ENCODE data around the gene FABP6.
"Not testable (repeated sequence)": the region's sequence is repeated elsewhere in the genome, so short reads cannot be mapped to it uniquely, and the experiment has no call there.

Gene FABP6

GRCh38 chr5:160242145-160242544 lies 12.8 kb downstream of the FABP6 start:
- Histone ChIP-seq H3K9me3 (ENCODE audit: control insufficient read depth in 5 of 5, low read length in 5 of 5) (no peaks in the 10 kb centered on the region), H3K4me3 (ENCODE audit: low read depth in 1 of 5, low read length in 5 of 5) (no peak overlapping the region), H3K4me1 (ENCODE audit: control insufficient read depth in 5 of 5, insufficient read depth in 5 of 5, low read length in 5 of 5) (no peaks in the 10 kb centered on the region), H3K27ac (ENCODE audit: low read depth, low read length) (no peak overlapping the region), H3K36me3 (ENCODE audit: control insufficient read depth in 5 of 5, insufficient read depth in 5 of 5, low read length in 5 of 5) (no peaks in the 10 kb centered on the region), H3K27me3 (ENCODE audit: control insufficient read depth in 5 of 5, insufficient read depth in 4 of 5, low read length in 5 of 5) (peaks cover 0 to 5% (median 0%) of the 10 kb centered on the region in 5 donors), H3K9ac (ENCODE audit: low read length in 5 of 5) (no peak overlapping the region)

GRCh38 chr5:160245506-160246086 lies 16.3 kb downstream of the FABP6 start:
- Histone ChIP-seq H3K36me3 (ENCODE audit: control insufficient read depth in 5 of 5, insufficient read depth in 5 of 5, low read length in 5 of 5) (no peaks in the 10 kb centered on the region), H3K9ac (ENCODE audit: low read length in 5 of 5) (no peak overlapping the region), H3K27me3 (ENCODE audit: control insufficient read depth in 5 of 5, insufficient read depth in 4 of 5, low read length in 5 of 5) (peaks cover 0 to 5% (median 0%) of the 10 kb centered on the region in 5 donors), H3K4me1 (ENCODE audit: control insufficient read depth in 5 of 5, insufficient read depth in 5 of 5, low read length in 5 of 5) (no peaks in the 10 kb centered on the region), H3K4me3 (ENCODE audit: low read depth in 1 of 5, low read length in 5 of 5) (no peak overlapping the region), H3K27ac (ENCODE audit: low read depth, low read length) (no peak overlapping the region), H3K9me3 (ENCODE audit: control insufficient read depth in 5 of 5, low read length in 5 of 5) (no peaks in the 10 kb centered on the region)

GRCh38 chr5:160249570-160249969 lies 20.3 kb downstream of the FABP6 start:
- not testable (repeated sequence) for H3K27ac ChIP-seq (ENCODE audit: low read depth, low read length); H3K9ac ChIP-seq (ENCODE audit: low read length in 5 of 5); H3K4me1 ChIP-seq (ENCODE audit: control insufficient read depth in 5 of 5, insufficient read depth in 5 of 5, low read length in 5 of 5); H3K27me3 ChIP-seq (ENCODE audit: control insufficient read depth in 5 of 5, insufficient read depth in 4 of 5, low read length in 5 of 5); H3K9me3 ChIP-seq (ENCODE audit: control insufficient read depth in 5 of 5, low read length in 5 of 5); H3K4me3 ChIP-seq (ENCODE audit: low read depth in 1 of 5, low read length in 5 of 5)
- peaks cover 0 to 15% (median 2%) of the 10 kb centered on the region in 5 donors for H3K36me3 ChIP-seq (ENCODE audit: control insufficient read depth in 5 of 5, insufficient read depth in 5 of 5, low read length in 5 of 5)

GRCh38 chr5:160250226-160250625 lies 20.9 kb downstream of the FABP6 start:
- Histone ChIP-seq H3K27me3 (ENCODE audit: control insufficient read depth in 5 of 5, insufficient read depth in 4 of 5, low read length in 5 of 5) (no peaks in the 10 kb centered on the region), H3K9ac (ENCODE audit: low read length in 5 of 5) (no peak overlapping the region), H3K9me3 (ENCODE audit: control insufficient read depth in 5 of 5, low read length in 5 of 5) (no peaks in the 10 kb centered on the region), H3K27ac (ENCODE audit: low read depth, low read length) (no peak overlapping the region), H3K4me1 (ENCODE audit: control insufficient read depth in 5 of 5, insufficient read depth in 5 of 5, low read length in 5 of 5) (no peaks in the 10 kb centered on the region), H3K36me3 (ENCODE audit: control insufficient read depth in 5 of 5, insufficient read depth in 5 of 5, low read length in 5 of 5) (peaks cover 0 to 15% (median 2%) of the 10 kb centered on the region in 5 donors), H3K4me3 (ENCODE audit: low read depth in 1 of 5, low read length in 5 of 5) (no peak overlapping the region)

- Histone ChIP-seq H3K27me3 (ENCODE audit: control insufficient read depth in 5 of 5, insufficient read depth in 4 of 5, low read length in 5 of 5) (no peaks in the 10 kb centered on the region), H3K9me3 (ENCODE audit: control insufficient read depth in 5 of 5, low read length in 5 of 5) (no peaks in the 10 kb centered on the region), H3K9ac (ENCODE audit: low read length in 5 of 5) (no peak overlapping the region), H3K4me1 (ENCODE audit: control insufficient read depth in 5 of 5, insufficient read depth in 5 of 5, low read length in 5 of 5) (no peaks in the 10 kb centered on the region), H3K4me3 (ENCODE audit: low read depth in 1 of 5, low read length in 5 of 5) (no peak overlapping the region), H3K36me3 (ENCODE audit: control insufficient read depth in 5 of 5, insufficient read depth in 5 of 5, low read length in 5 of 5) (peaks cover 0 to 15% (median 2%) of the 10 kb centered on the region in 5 donors), H3K27ac (ENCODE audit: low read depth, low read length) (no peak overlapping the region)
Measured at GRCh38 chr5:160250826-160251225, 21.5 kb downstream of the FABP6 start.

- Histone ChIP-seq H3K27me3 (ENCODE audit: control insufficient read depth in 5 of 5, insufficient read depth in 4 of 5, low read length in 5 of 5) (no peaks in the 10 kb centered on the region), H3K4me3 (ENCODE audit: low read depth in 1 of 5, low read length in 5 of 5) (no peak overlapping the region), H3K36me3 (ENCODE audit: control insufficient read depth in 5 of 5, insufficient read depth in 5 of 5, low read length in 5 of 5) (peaks cover 0 to 15% (median 2%) of the 10 kb centered on the region in 5 donors), H3K27ac (ENCODE audit: low read depth, low read length) (no peak overlapping the region), H3K4me1 (ENCODE audit: control insufficient read depth in 5 of 5, insufficient read depth in 5 of 5, low read length in 5 of 5) (no peaks in the 10 kb centered on the region), H3K9me3 (ENCODE audit: control insufficient read depth in 5 of 5, low read length in 5 of 5) (no peaks in the 10 kb centered on the region), H3K9ac (ENCODE audit: low read length in 5 of 5) (no peak overlapping the region)
Measured at GRCh38 chr5:160251406-160252155, 22.3 kb downstream of the FABP6 start.

- Histone ChIP-seq H3K27ac (ENCODE audit: low read depth, low read length) (no peak overlapping the region), H3K27me3 (ENCODE audit: control insufficient read depth in 5 of 5, insufficient read depth in 4 of 5, low read length in 5 of 5) (no peaks in the 10 kb centered on the region), H3K4me3 (ENCODE audit: low read depth in 1 of 5, low read length in 5 of 5) (no peak overlapping the region), H3K4me1 (ENCODE audit: control insufficient read depth in 5 of 5, insufficient read depth in 5 of 5, low read length in 5 of 5) (no peaks in the 10 kb centered on the region), H3K36me3 (ENCODE audit: control insufficient read depth in 5 of 5, insufficient read depth in 5 of 5, low read length in 5 of 5) (peaks cover 0 to 15% (median 2%) of the 10 kb centered on the region in 5 donors), H3K9ac (ENCODE audit: low read length in 5 of 5) (no peak overlapping the region), H3K9me3 (ENCODE audit: control insufficient read depth in 5 of 5, low read length in 5 of 5) (no peaks in the 10 kb centered on the region)
Measured at GRCh38 chr5:160252916-160253315, 23.6 kb downstream of the FABP6 start.

- Histone ChIP-seq H3K4me3 (ENCODE audit: low read depth in 1 of 5, low read length in 5 of 5) (no peak overlapping the region), H3K36me3 (ENCODE audit: control insufficient read depth in 5 of 5, insufficient read depth in 5 of 5, low read length in 5 of 5) (peaks cover 0 to 15% (median 2%) of the 10 kb centered on the region in 5 donors), H3K27ac (ENCODE audit: low read depth, low read length) (no peak overlapping the region), H3K4me1 (ENCODE audit: control insufficient read depth in 5 of 5, insufficient read depth in 5 of 5, low read length in 5 of 5) (no peaks in the 10 kb centered on the region), H3K27me3 (ENCODE audit: control insufficient read depth in 5 of 5, insufficient read depth in 4 of 5, low read length in 5 of 5) (no peaks in the 10 kb centered on the region), H3K9me3 (ENCODE audit: control insufficient read depth in 5 of 5, low read length in 5 of 5) (no peaks in the 10 kb centered on the region), H3K9ac (ENCODE audit: low read length in 5 of 5) (no peak overlapping the region)
Measured at GRCh38 chr5:160253441-160253840, 24.1 kb downstream of the FABP6 start.

GRCh38 chr5:160254706-160255105 lies 25.4 kb downstream of the FABP6 start:
- H3K9me3 ChIP-seq (ENCODE audit: control insufficient read depth in 5 of 5, low read length in 5 of 5), result no peaks in the 10 kb centered on the region
- no peak overlapping the region for H3K4me3 ChIP-seq (ENCODE audit: low read depth in 1 of 5, low read length in 5 of 5)
- no peaks in the 10 kb centered on the region for H3K4me1 ChIP-seq (ENCODE audit: control insufficient read depth in 5 of 5, insufficient read depth in 5 of 5, low read length in 5 of 5)
- no peak overlapping the region for H3K9ac ChIP-seq (ENCODE audit: low read length in 5 of 5)
- no peak overlapping the region for H3K27ac ChIP-seq (ENCODE audit: low read depth, low read length)
- peaks cover 0 to 15% (median 2%) of the 10 kb centered on the region in 5 donors for H3K36me3 ChIP-seq (ENCODE audit: control insufficient read depth in 5 of 5, insufficient read depth in 5 of 5, low read length in 5 of 5)
- no peaks in the 10 kb centered on the region for H3K27me3 ChIP-seq (ENCODE audit: control insufficient read depth in 5 of 5, insufficient read depth in 4 of 5, low read length in 5 of 5)

GRCh38 chr5:160259341-160259740 lies 30.0 kb downstream of the FABP6 start:
- Histone ChIP-seq H3K27ac (ENCODE audit: low read depth, low read length) (no peak overlapping the region), H3K36me3 (ENCODE audit: control insufficient read depth in 5 of 5, insufficient read depth in 5 of 5, low read length in 5 of 5) (peaks cover 0 to 3% (median 0%) of the 10 kb centered on the region in 5 donors), H3K27me3 (ENCODE audit: control insufficient read depth in 5 of 5, insufficient read depth in 4 of 5, low read length in 5 of 5) (peaks cover 0 to 4% (median 0%) of the 10 kb centered on the region in 5 donors), H3K9me3 (ENCODE audit: control insufficient read depth in 5 of 5, low read length in 5 of 5) (no peaks in the 10 kb centered on the region), H3K4me3 (ENCODE audit: low read depth in 1 of 5, low read length in 5 of 5) (no peak overlapping the region), H3K4me1 (ENCODE audit: control insufficient read depth in 5 of 5, insufficient read depth in 5 of 5, low read length in 5 of 5) (peaks cover 0 to 13% (median 8%) of the 10 kb centered on the region in 5 donors), H3K9ac (ENCODE audit: low read length in 5 of 5) (no peak overlapping the region)
